ENCODE data around the gene NFAM1.

GRCh38 chr22:42468841-42469240 is 36.6 kb upstream of the NFAM1 start:
- TF ChIP-seq CTCF (IDR thresholded peaks at IDR 0.05; ENCODE audit: low read depth, low read length, poor library complexity, severe bottlenecking) (no peak), EZH2phosphoT487 (IDR thresholded peaks at IDR 0.05; ENCODE audit: borderline replicate concordance, low read length) (no peak)

All from DOHH2 (cell line).